NCI-H510A treated with DMSO at 0.1 percent for 48 hours (cell line): Measurements from ENCODE around the gene C2orf68.
A peak's percentile ranks its signal among the peaks of the same experiment; 100 is the strongest.
"Not testable (repeated sequence)": the region's sequence is repeated elsewhere in the genome, so short reads cannot be mapped to it uniquely, and the experiment has no call there.

Experiments
- DNase-seq: peaks from one replicate; lab custom pipeline; 2025; lab: John Stamatoyannopoulos, UW

The C2orf68 gene

DNA sequence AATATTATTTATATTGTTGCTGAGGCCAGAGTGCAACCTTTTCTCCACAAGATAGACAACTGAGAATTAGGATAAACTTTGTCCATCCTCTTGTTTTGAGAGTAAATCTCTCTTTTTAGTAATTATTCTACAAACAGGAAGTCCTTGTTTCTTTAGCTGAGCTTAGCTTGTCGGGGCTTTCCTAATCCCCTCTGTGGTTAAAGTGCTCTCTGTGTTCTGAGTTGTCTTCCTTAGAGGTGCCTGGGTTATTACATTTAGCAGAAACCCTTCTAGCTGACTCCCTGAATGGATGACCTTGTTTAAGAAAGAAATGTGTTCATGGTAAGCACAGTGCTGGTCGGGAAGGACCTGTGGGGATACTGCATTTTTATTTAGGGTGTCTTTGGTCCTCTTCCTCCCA is 16.8 kb upstream of the C2orf68 start:
- DNase-seq = no peak

DNA sequence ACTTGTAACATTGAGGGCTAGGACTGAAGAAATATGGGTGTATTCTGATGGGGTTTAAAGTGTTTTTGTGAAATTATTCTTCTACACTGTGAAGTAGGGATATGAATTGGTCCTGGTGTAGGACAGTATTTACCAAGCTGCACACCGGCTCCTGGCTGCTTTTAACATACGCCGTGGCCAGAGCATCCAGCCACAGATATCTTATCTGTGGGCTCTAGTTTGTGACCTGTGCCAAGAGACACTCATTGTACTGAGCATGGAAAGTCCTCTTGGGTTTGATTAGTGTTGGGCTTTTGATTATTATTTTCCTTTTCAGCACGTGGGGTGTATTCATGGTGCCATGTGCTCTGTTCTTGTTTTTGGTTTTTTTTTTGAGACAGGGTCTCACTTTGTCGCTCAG is 12.1 kb upstream of the C2orf68 start:
- DNase-seq = no peak

DNA sequence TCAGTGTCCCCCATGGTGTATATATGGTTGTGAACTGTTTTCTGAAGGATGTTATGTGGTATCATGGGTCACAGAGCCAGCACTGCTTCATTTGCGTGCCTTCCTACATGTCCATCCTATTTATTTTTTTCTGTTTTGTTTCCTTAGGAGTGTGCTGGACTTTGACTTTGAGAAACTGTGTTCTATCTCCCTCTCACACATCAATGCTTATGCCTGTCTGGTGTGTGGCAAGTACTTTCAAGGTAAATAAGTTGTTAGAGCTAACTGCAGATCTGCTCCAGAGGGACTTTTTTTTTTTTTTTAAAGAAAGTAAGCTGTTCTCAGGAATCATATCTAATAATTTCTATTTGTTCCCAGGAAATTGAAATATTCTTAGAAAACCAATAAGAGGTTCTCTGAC is 9.5 kb upstream of the C2orf68 start:
- DNase-seq = no peak

DNA sequence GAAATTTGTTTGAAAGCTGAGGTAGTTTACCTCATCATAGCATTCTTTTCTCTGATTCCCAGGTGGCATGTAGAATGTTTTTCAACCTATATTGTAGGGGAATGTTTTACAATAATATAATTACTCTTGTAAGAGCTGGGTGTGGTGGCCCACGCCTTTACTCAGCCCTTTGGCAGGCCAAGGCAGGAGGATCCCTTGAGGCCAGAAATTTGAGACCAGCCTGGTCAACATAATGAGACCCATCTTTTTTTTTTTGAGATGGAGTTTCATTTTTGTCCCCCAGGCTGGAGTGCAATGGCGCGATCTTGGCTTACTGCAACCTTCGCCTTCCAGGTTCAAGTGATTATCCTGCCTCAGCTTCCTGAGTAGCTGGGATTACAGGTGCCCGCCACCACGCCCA is 7.8 kb upstream of the C2orf68 start:
- DNase-seq = no peak

DNA sequence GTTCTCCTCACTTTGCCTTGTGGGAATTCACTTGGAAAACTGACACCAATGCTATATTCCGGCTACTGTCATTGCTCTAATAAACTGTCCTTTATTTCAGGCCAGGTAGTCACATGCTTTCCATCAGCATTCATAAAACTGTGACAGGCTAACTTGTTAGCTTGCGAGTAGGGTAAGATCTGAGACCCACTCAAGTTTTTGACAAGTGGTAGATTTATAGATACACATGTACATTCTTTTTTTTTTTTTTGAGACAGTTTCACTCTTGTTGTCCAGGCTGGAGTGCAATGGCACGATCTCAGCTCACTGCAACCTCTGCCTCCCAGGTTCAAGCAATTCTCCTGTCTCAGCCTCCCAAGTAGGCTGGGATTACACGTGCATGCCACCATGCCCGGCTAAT is 5.9 kb upstream of the C2orf68 start:
- DNase-seq = not testable (repeated sequence)

DNA sequence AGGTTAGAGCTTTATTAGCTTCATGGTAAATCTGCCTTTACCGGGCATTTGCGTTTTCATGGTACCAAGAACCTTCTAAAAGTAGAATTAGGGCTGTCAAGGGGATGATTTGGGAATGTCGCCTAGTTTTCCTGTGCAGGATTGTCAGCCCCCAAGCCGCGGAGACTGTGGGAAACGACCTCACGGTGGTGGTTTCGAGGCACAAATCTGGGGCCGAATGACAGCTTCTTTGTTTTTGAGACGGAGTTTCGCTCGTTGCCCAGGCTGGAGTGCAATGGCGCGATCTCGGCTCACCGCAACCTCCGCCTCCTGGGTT is 3.5 kb upstream of the C2orf68 start:
- no peak for DNase-seq

DNA sequence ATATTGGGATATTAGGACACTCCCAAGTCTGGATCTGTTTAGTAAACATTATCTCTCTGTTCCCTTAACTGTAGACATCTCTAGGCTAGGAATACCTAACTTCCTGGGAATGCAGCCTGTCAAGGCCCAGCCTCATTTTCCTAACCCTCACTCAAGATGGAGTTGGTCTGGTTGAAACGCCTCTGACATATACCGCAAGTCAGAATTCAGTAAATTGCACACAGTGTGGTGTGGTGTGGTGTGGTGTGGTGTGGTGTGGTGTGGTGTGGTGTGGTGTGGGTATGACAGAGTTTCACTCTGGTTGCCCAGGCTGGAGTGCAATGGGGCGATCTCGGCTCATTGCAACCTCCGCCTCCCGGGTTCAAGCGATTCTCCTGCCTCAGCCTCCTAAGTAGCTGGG is 2.9 kb upstream of the C2orf68 start:
- DNase-seq = not testable (repeated sequence)

DNA sequence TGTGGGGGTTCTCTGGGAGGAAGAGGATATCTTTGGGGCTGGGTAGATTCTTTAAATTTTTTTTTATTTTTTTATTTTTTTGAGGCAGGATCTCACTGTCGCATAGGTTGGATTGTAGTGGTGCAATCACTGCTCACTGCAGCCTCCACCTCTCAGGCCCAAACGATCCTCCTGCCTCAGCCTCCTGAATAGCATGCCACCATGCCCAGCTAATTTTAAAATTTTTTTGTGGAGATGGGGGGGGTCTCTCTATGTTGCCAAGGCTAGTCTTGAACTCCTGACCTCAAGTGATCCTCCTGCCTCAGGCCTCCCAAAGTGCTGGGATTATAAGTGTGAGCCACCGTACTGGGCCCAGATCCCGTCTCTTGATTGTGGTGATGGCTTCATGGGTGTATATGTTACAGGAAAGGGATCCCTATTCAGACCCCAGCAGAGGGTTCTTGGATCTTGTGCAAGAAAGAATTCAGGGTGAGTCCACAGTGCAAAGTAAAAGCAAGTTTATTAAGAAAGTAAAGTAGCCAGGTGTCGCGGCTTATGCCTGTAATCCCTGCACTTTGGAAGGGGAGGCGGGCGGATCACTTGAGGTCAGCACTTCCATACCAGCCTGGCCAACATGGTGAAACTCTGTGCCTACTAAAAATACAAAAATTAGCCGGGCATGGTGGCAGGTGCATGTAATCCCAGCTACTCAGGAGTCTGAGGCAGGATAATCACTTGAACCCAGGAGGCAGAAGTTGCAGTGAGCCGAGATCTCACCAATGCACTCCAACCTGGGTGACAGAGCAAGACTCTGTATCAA is 2.0 kb upstream of the C2orf68 start:
- no peak for DNase-seq

DNA sequence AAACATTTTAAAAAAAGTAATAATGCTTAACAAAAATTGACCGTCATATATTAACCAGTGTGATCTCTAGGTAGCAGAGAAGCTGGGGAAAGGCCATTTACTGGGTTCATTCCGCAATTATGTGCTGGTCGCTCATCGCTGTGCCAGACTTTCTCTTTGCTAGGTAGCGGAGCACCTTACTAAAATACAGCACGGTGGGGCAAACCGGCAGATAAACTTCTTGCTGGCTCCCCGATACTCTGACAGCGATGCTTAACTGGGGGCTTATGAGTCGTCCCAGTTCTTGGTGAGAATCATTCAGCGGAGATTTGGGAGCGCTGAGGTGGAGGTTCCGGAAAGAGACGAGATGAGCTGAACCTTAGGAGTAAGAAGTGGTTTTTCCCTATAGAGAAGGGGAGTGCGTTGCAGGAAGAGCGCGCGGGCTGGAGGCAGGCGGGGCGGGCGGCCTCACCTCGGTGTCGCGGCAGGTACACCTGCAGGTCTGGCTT is 605 bp downstream of the C2orf68 start:
- DNase-seq = peak; percentile 39

DNA sequence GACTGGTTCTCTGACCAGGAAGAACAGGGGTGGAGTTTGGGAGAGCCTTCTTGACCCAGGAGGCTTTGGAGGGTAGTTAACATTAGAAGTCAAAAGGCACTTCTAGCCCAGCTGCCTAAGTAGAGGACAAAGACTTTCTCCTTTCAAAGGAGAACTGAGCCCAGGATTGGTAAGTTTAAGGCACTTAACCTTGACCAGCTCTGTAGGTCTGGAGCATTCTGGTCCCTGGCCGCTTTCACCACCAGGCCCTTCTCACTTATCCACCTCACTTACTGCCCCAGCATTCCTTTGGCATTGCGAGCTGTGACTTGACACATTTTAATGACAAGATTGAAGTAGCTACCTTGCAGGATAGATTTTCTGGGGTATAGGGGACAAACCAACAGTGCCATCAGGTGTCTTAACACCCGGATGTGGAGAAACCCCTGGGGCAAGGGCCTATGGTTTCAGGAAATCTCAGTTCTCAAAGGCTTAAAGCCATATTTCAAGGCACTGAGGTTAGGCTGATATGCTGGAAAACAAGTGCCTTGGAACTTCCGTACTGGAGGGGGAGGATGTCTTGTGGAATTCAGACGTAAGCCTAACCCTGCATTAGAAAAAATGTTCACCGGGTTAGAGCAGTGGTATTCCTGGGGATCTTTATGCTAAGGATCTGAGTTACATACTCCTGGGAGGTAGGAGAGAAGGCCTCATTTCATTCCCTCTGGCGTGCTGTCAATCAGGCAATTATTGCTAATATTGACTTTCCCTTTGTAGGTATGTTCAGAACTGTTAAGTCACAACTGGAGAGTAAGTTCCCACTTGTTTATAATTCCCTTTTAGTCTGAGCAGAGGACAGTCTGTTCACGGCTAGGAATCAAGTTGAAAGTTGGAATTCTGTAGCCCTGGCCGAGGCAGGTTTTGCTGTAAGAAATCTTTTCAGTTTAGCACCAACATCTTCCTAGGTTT is 4.3 kb downstream of the C2orf68 start:
- DNase-seq = no peak

DNA sequence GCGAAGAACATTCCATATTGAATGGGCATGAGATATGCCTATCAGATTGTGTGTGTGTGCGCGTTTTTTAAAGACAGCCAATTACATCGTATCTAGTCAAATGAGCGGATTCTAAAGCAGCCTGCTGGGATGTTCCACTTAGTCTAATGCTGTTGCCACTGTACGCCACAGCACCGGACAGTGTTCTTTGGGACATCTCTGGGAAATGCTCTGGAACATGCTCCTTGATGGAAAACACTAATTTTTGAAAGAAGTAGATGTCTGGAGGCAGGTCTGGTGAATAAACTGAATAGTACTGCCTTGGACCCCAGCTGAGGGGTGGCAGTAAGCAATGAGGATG is 5.8 kb downstream of the C2orf68 start:
- DNase-seq = peak; percentile 47

DNA sequence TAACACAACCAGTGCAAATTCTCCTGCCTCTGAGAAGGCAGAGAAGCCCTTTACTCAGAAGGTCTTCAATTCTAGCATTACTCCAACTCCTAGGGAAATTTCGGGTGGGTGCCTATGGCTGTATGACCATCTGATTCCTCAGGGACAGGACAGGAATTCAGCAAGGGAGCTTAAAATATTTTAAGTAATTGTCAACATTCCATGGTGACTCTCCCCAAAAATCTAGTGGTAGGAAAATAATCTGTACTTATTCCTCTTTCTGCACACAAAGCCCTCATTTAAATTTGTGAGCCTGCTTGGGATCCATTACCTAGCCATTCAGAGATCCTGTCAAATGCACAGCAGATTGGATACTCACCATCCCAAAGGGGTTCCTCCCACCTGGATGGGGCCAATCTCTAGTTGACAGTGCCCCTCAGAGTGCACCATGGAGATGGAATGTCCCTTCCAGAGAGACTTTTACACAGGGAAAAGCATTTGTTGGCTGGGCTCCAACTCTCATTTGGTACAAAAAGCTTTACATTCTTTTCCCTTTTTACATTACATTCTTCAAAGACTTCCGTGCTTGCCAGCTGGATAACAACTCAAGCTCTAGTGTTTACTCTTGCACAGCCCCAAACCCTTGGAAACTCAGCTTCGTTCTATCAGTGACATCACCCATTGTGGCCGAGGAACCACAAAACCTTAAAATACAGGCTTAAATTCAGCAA is 6.3 kb downstream of the C2orf68 start:
- DNase-seq = no peak

DNA sequence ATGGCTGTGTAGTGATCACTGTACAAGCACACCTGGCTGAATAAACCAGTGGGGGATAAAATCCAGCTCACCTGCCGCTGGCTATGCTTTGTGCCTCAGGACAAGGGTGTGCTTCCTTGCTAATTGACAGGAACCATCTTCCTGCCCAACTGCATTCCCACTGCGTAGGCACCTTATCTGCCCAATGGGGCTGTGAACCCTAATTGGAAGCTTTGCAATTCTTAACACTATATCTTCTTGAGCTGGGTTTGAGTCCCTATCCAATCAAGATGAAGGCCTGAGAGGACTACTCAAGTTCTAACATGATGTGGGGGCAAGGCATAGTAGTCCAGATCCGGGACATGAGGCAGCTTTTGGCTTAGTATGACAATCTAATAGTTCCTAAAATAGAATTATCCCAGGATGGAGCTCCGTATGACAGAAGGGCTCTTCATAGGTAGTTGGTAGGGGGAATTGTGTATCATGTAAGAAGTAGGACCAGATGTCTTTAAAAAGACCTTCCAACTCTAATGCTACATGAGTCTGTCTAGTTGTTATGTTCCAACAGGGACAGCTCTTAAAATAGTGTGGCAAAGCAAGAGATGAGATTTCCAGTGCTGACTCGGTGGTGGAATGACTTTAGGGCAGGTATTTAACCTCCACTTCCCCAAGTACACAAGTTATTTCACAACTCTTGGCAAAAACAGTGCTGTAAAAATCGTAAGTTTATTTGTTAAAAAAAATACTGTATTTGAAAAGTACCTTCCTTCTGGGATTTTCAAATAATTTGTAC is 7.1 kb downstream of the C2orf68 start:
- no peak for DNase-seq

DNA sequence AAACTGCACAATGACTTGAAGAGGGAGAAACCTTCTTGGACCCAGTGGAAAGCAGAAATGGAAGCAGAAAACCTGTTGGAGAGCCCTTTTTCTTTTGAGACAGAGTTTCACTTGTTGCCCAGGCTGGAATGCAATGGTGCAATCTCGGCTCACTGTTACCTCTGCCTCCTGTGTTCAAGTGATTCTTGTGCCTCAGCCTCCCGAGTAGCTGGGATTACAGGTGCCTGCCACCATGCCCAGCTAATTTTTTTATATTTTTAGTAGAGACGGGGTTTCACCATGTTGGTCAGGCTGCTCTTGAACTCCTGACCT is 7.8 kb downstream of the C2orf68 start:
- DNase-seq = not testable (repeated sequence)

DNA sequence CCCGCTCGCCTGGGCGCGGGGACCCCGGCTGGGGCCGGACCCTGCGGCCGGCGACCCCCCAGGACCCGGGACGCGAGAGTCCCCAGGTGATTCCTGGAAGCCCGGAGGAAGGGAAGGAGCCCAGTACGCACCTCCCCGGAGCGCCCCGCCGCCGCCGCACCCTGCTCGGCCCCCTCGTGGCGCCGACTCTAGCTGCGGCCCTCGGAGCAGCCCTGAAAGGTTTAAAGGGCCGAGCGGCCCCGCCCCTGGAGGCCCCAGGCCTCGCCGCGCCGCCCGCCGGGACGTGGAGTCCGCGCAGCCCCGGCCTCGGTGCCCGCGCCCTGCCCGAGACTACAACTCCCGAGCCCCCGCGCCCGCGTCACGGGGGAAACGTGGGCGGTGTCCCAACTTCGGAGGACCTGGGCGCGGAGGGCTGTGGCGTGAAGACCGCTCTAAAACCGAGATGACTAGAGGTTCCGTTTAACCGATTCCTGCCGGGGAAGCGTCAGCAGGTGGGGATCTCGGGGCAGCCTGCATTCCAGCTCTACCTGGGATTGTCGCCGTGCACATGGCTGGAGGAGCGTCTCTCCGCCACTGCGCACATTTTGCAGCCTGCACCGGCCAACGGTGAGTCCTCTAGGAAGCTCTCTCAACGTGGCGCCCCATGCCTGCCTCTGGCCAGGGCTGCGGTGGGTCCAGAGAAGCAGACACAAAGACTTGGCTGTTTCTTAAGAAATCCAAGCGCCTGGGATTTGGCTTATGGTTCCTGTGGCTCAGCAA is 9.2 kb downstream of the C2orf68 start, which contains the start of gene TMEM150A:
TSS of gene TMEM150A (minus strand) at position 223 of the 759 bp plus-strand sequence. CDS start 750 bp downstream, outside the sequence.
- peak; percentile 83 for DNase-seq

DNA sequence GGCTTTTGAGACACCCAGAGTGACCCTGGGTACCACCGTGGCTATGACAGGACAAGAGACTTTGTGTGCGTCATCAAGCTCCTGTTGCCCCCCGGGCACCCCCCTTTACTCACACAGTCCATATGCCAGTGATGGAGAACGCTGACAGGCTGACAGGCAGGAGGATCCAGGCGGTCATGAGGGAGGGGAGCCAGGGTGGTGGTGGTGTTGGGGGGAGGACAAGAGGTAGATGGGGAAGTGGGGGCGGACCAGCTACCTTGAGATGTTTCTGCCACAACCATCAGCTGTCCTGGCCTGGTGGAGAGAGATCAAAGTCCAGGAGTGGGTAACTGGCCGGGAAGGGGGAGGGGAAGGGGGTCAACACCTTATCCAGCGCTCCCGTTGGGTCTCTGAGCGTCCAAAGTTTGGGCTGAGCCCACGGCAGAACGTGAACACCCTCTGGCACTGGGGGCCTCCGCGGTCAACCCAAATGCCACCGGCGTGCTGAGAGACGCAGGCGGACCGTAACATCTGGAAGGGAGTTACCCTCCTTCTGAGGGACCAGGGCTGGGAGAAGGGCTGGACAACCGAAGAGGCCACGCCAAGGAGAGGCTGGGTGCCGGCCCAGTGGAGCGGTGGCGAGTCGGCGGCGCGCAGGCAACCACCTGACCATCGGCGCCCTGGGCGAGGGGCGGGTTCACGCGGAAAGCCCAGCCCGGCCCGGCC is 9.9 kb downstream of the C2orf68 start:
- no peak for DNase-seq

DNA sequence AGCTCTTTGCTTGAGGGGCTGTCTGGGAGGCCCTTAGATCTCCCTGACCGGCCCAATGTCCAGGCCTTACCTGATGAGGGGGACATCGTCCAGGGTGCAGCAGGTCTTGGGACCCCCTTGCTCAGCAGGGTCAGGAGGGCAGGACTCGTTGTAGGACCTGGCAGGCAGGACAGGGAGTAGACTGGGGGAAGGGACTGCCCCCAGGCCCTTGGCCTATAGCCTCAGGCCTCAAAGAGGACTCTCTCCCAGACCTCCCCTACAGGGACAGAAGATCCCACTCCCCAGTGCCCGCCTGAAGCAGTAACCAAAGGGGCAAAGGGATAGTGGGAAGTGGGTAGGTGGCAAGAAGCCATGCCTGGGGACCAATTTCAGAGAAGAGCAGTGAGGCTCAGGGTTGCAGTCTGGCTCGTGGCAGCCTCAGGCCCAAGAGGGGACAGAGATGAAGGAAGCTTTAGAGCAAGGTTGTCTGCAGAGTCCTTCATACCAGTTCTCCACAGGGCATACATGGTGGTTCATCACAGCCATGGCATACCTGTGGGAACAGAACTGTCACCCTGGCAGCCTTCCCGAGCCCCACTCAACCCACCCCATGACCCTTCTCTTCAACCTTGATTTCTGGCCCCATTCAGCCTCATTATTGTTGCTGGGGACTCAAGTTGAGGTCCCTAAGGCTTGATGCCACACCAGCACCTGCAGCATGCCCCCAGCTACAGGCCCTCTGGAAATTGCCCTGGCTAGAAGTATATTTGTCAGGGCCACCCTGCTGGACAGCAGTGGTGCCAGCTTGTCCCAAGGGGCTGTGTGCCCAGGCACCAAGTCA is 10.7 kb downstream of the C2orf68 start:
- no peak for DNase-seq

DNA sequence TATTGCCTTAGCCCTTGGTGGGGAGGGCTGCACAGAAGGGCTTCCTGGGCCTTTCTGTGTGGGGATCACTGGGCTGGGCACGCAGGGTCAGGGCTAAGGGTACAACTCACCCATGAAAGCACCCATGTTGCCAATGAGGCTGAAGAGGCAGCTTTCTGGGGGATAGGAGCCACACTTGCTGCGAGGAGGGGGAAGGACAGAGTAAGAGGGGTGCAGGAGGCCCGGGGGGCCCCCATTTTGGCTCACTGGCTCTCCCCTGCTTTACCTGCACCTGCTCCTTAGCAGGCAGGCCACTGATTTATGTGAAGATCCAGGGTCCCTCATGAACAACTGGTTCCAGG is 11.7 kb downstream of the C2orf68 start:
- DNase-seq = no peak

DNA sequence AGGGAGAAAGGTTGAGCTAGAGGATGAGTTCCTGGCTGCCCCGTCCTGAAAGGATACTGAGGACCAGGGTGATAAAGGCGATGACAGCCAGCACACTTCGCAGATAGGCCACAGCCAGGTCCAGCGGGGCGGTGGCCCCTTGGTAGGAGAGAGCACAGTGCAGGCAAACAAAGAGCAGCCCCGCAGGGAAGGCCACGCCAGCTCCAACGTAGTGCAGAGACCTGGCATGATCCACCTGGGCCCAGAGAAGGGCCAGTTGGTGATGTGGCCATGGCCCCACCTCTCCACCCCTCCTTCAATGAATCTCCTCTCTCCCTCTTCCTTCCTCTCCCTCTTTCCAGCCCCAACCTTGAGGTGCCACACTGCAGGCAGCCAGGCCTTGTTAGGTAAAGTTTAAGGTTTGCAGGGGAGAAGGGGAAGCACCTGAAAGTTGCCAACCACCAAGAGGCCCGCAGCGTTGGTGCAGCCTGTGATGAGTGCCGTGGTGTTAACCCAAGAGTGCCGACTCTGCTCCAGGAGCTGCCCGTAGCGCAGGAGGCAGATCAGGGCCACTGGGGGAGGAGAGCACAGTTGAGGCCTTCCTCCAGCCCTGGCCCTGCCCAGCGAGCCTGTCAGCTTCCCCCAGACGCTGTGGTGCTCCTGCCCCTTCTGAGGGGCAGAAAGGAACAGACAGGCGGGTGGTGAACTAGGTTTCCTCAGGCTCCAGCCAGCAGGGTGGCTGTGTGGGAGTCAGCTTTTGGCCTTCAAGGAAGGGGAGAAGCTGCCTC is 12.2 kb downstream of the C2orf68 start:
- DNase-seq = no peak
